HG02798 (cell line): Measurements from ENCODE around the gene CARNS1.

Experiments used
- ATAC-seq: cut with Tn5 transposase; IDR thresholded peaks from one replicate; pipeline ENCODE4 v1.9.1; 2021; ENCODE audit warnings: mild to moderate bottlenecking; ENCODE audit not compliant: unreplicated experiment, poor library complexity

The CARNS1 gene

GRCh38 chr11:67439321-67440228 lies 24.1 kb downstream of the CARNS1 start:
- ATAC-seq, result no peak

- no peak for ATAC-seq
Measured at GRCh38 chr11:67440229-67441097, 25.0 kb downstream of the CARNS1 start.

- no peak for ATAC-seq
Measured at GRCh38 chr11:67441098-67441563, 25.7 kb downstream of the CARNS1 start.

- no peak for ATAC-seq
Measured at GRCh38 chr11:67441731-67442351, 26.4 kb downstream of the CARNS1 start.

GRCh38 chr11:67442504-67443404 lies 27.3 kb downstream of the CARNS1 start:
- no peak for ATAC-seq

- ATAC-seq, result no peak
Measured at GRCh38 chr11:67445515-67445914, 30.0 kb downstream of the CARNS1 start.

- no peak for ATAC-seq
Measured at GRCh38 chr11:67448220-67448609, 32.7 kb downstream of the CARNS1 start.

- ATAC-seq, result no peak
Measured at GRCh38 chr11:67449116-67449844, 33.8 kb downstream of the CARNS1 start.

GRCh38 chr11:67450796-67451657 lies 35.5 kb downstream of the CARNS1 start:
- no peak for ATAC-seq

- ATAC-seq, result no peak
Measured at GRCh38 chr11:67451658-67451976, 36.1 kb downstream of the CARNS1 start.

- no peak for ATAC-seq
Measured at GRCh38 chr11:67452141-67452952, 36.9 kb downstream of the CARNS1 start, which contains the start of gene GPR152. TSS of gene GPR152 (minus strand) at chr11:67452729. CDS start at chr11:67452724, 5 bp downstream.

- ATAC-seq, result no peak
Measured at GRCh38 chr11:67453816-67454732, 38.6 kb downstream of the CARNS1 start.

- no peak for ATAC-seq
Measured at GRCh38 chr11:67455054-67455453, 39.6 kb downstream of the CARNS1 start, which contains the start of gene CABP4. TSS of gene CABP4 (plus strand) at chr11:67455354. CDS start at chr11:67455424, 70 bp downstream.

GRCh38 chr11:67456068-67456705 lies 40.7 kb downstream of the CARNS1 start:
- ATAC-seq, result no peak

- ATAC-seq, result no peak
Measured at GRCh38 chr11:67457453-67457852, 42.0 kb downstream of the CARNS1 start.

- ATAC-seq, result no peak
Measured at GRCh38 chr11:67458266-67458665, 42.8 kb downstream of the CARNS1 start.
